ENCODE results near the gene DNASE2B. TPM values are rescaled to one million over a fixed set of nuclear protein-coding genes. Genes with fewer than 3 reads are reported as not detected.
A peak's percentile ranks its signal among the peaks of the same experiment; 100 is the strongest.

The DNASE2B gene
- polyA plus RNA-seq, 1 experiment, result not detected

GRCh38 chr1:84428235-84428634 is 30.0 kb downstream of the DNASE2B start:
- TF ChIP-seq CTCF (IDR thresholded peaks at IDR 0.05; ENCODE audit: insufficient read depth, low read depth, low read length), result no peak
- Histone ChIP-seq H3K4me3 (ENCODE audit: low read depth, low read length) (no peak overlapping the region), H3K36me3 (ENCODE audit: control insufficient read depth, insufficient read depth, low read length) (no peaks in the 10 kb centered on the region), H3K27me3 (ENCODE audit: control insufficient read depth, insufficient read depth, low read length) (no peaks in the 10 kb centered on the region)
- POLR2A ChIA-PET, result no interaction called here
- CTCF ChIA-PET, result no interaction called here
- DNase-seq (ENCODE audit: low read depth), result no peak

- Histone ChIP-seq H3K4me3 (ENCODE audit: low read depth, low read length) (no peak overlapping the region), H3K36me3 (ENCODE audit: control insufficient read depth, insufficient read depth, low read length) (no peaks in the 10 kb centered on the region), H3K27me3 (ENCODE audit: control insufficient read depth, insufficient read depth, low read length) (no peaks in the 10 kb centered on the region)
- TF ChIP-seq CTCF (IDR thresholded peaks at IDR 0.05; ENCODE audit: insufficient read depth, low read depth, low read length), result no peak
- ChIA-PET CTCF (no interaction called here), POLR2A (no interaction called here)
- DNase-seq (ENCODE audit: low read depth), result no peak
Measured at GRCh38 chr1:84429231-84429630, 30.9 kb downstream of the DNASE2B start.

- ChIA-PET POLR2A (no interaction called here), CTCF (interaction anchor here (0.7 to 1.2 kb wide), 2 partner anchors 40 to 309 kb away, joined by 3 to 7 read pairs; no protein-coding TSS in a partner anchor)
- Histone ChIP-seq H3K4me3 (ENCODE audit: low read depth, low read length) (no peak overlapping the region), H3K36me3 (ENCODE audit: control insufficient read depth, insufficient read depth, low read length) (no peaks in the 10 kb centered on the region), H3K27me3 (ENCODE audit: control insufficient read depth, insufficient read depth, low read length) (no peaks in the 10 kb centered on the region)
- TF ChIP-seq CTCF (IDR thresholded peaks at IDR 0.05; ENCODE audit: insufficient read depth, low read depth, low read length), result no peak
- DNase-seq (ENCODE audit: low read depth), result no peak
Measured at GRCh38 chr1:84430546-84430945, 32.3 kb downstream of the DNASE2B start.

- TF ChIP-seq CTCF (IDR thresholded peaks at IDR 0.05; ENCODE audit: insufficient read depth, low read depth, low read length), result peak; percentile 72
- H3K4me3 ChIP-seq (ENCODE audit: low read depth, low read length), result no peak overlapping the region
- CTCF ChIA-PET, result interaction anchor here (0.6 to 3.1 kb wide), 17 partner anchors 14 to 1013 kb away, joined by 3 to 16 read pairs (median 3); partner anchors contain the start of gene PRKACB
- peak; percentile 14 for DNase-seq (ENCODE audit: low read depth)
- H3K36me3 ChIP-seq (ENCODE audit: control insufficient read depth, insufficient read depth, low read length), result no peaks in the 10 kb centered on the region
- H3K27me3 ChIP-seq (ENCODE audit: control insufficient read depth, insufficient read depth, low read length), result no peaks in the 10 kb centered on the region
- POLR2A ChIA-PET, result no interaction called here
Measured at GRCh38 chr1:84433258-84434080, 35.2 kb downstream of the DNASE2B start.

- TF ChIP-seq CTCF (IDR thresholded peaks at IDR 0.05; ENCODE audit: insufficient read depth, low read depth, low read length), result no peak
- Histone ChIP-seq H3K27me3 (ENCODE audit: control insufficient read depth, insufficient read depth, low read length) (no peaks in the 10 kb centered on the region), H3K36me3 (ENCODE audit: control insufficient read depth, insufficient read depth, low read length) (no peaks in the 10 kb centered on the region), H3K4me3 (ENCODE audit: low read depth, low read length) (no peak overlapping the region)
- POLR2A ChIA-PET, result no interaction called here
- no peak for DNase-seq (ENCODE audit: low read depth)
- CTCF ChIA-PET, result interaction anchor here (0.6 to 3.1 kb wide), 11 partner anchors 84 to 1012 kb away, joined by 3 to 16 read pairs (median 3); partner anchors contain the start of gene PRKACB
Measured at GRCh38 chr1:84434081-84434769, 35.9 kb downstream of the DNASE2B start.

Data from BJ (cell line).